HG03045 (cell line): ENCODE data around the gene MT1G.
"Not testable (repeated sequence)": the region's sequence is repeated elsewhere in the genome, so short reads cannot be mapped to it uniquely, and the experiment has no call there.

Experiments
- ATAC-seq: cut with Tn5 transposase; IDR thresholded peaks from one replicate; pipeline ENCODE4 v1.9.1; 2021; ENCODE audit warnings: mild to moderate bottlenecking, moderate library complexity; ENCODE audit not compliant: unreplicated experiment

MT1G gene

GRCh38 chr16:56637814-56638750 is 29.8 kb downstream of the MT1G start, which contains the start of gene MT1A:
Gene MT1A, plus strand, starts transcription at chr16:56638666. Its CDS starts 73 bp downstream, at chr16:56638739.
- no peak for ATAC-seq

GRCh38 chr16:56636616-56637413 is 31.1 kb downstream of the MT1G start:
- no peak for ATAC-seq

DNA sequence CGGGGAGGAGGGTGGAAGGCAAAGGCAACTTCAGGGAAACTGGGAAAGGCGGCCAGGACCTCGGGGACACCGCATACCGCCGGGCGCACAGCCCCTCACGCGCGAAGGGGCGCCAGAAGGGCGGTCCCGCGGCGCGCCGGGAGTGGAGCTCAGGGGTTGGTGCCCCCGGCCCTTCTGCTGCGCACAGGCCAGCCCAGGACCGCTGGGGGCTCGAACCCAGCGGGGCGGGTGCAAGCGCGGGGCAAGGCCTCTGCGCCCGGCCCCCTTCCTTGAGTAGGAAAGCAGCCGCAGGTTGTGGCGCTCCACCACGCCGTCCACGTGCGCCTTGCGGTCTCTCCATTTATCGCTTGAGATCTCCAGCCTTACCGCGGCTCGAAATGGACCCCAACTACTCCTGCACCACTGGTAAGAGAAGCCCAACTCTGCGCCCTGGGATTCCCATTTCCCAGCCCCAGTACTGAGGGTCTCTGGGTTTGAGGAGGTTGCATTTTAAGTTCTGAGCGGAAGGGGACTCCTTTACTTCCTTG is 32.4 kb downstream of the MT1G start:
- ATAC-seq: no peak

- ATAC-seq: no peak
These were observed 33.0 kb downstream of the MT1G start for GRCh38 chr16:56634715-56635440.

GRCh38 chr16:56633535-56633934 is 34.3 kb downstream of the MT1G start:
- ATAC-seq: no peak

- no peak for ATAC-seq
These were observed 35.0 kb downstream of the MT1G start for GRCh38 chr16:56632848-56633365.

DNA sequence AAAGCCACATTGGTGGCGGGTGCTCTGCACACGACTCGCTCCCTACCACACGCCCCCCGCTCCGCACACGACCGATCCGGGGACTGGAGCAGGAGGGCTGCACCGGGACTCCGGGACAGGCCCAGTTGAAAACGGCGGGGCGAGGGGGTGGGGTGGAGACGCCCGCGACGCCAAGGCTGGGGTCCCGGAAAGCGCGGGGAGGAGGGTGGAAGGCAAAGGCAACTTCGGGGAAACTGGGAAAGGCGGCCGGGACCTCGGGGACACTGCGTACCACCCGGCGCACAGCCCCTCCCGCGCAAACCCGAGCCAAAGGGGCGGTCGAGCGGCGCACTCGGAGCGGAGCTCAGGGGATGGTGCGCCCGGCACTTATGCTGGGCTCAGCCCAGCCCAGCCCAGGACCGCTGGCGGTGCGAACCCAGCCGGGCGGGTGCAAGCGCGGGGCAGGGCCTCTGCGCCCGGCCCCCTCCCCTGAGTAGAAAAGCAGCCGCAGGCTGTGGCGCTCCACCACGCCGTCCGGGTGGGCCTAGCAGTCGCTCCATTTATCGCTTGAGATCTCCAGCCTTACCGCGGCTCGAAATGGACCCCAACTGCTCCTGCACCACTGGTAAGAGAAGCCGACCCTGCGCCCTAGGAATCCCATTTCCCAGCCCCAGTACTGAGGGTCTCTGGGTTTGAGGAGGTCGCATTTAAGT is 35.6 kb downstream of the MT1G start, which contains the start of gene MT1M:
MT1M (plus strand) TSS at position 504 of the 692 bp plus-strand sequence; CDS start at position 577, 73 bp downstream.
- ATAC-seq: no peak

DNA sequence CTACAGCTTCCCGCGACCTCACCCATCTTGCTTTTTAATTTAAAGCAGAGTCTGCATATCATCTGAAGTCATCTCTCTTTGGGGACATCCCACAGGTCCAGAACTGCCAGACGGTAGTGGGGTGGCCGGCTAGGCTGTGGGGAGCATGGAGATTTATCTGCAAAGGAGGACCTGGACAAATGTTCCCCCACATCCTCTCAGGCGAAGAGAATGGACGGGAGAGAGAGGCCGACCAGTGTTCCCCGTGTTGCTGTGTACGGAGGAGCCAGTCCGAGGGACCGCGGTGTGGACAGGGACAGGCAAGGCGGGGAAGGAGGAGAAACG is 36.1 kb downstream of the MT1G start:
- no peak for ATAC-seq

DNA sequence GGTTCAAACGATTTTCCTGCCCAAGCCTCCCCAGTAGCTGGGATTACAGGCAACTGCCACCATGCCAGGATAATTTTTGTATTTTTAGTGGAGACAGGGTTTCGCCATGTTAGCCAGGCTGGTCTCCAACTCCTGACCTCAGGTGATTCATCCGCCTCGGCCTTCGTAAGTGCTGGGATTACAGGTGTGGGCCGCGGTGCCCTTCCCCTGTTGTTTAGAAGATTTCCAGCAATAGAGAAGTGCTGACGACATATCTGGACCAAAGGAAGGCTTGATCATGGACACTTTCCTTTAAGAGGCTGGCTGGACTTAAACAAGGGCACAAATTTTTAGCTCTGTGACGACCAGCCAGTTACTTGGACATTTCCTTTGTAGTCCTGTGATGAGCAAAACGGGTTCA is 36.7 kb downstream of the MT1G start:
- no peak for ATAC-seq

DNA sequence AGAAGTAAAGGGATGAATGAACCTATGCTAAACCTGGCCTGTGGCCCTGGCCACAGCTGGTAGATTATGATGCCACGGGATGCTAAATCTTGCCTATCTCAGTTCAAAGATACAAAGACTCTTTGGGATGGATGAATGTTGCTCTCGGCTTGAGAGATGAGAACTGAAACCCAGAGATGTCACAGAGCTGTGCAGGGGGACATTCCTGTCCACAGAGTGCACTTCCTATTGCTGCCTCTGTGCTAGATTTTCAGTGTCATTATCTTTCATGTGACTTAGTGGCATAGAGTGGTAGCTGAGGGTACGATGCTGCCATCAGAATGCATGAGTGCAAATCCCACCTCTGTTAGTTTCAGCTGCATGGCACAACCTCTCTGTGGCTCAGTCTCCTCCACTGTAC is 37.7 kb downstream of the MT1G start:
- ATAC-seq: peak; percentile 46

DNA sequence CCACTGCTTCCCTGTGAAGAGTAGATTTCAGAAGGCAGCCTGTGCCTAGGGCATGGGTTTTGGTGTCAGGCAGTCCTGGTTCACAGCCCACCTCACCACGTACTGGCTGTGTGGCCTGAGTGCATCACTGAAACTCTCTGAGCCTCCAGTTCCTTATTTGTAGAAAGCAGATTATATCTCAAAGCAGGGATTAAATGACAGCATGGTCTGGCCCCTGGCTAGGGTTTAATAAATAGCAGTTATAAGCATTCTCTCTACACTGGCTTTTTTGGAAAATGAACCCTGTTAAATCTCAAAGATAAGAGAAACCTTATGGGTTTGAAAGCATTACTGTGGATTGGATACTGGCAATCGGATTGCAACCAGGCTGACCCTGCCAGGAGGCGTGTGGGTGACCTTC is 38.3 kb downstream of the MT1G start:
- no peak for ATAC-seq

DNA sequence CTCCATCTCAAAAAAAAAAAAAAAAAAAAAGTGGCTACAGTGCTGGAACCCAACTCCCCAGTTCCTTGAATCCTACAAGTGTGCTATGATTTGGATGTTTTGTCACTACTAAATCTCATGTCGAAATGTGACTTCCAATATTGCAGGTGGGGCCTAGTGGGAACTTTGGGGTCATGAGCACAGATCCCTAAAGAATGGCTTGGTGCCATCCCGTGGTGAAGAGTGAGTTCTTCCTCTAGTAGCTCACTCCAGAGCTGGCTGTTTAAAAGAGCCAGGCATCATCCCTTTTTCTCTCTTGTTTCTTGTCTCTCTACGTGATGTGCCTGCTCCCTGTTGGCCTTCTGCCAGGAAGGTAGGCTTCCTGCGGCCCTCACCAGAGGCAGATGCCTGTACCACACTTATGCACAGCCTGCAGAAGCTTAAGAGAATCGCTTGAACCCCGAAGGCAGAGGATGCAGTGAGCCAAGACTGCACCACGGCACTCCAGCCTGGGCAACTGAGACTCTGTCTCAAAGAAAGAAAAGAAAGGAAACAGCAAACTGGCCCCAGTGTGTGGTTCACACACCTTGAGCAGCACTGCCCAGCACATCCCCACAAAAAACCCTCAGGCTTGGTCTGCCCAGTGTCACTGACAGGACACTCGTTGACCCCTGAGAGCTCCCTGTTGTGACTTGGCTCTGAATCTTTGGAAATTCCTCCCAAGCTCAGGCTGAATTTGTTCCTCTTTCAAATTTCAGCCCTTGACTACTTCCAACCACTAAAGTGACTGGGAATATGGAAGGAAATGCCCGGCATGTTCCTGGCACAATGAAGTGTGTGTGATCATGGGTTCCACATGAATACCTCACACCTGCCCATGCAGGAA is 39.1 kb downstream of the MT1G start:
- no peak for ATAC-seq

- no peak for ATAC-seq
These were observed 41.2 kb downstream of the MT1G start for GRCh38 chr16:56626685-56627084.

GRCh38 chr16:56625943-56626654 is 41.8 kb downstream of the MT1G start:
- ATAC-seq: no peak

- ATAC-seq: peak; percentile 47
These were observed 42.5 kb downstream of the MT1G start, which contains the start of gene MT1E for GRCh38 chr16:56625140-56625942. Gene MT1E, plus strand, starts transcription at chr16:56625781. Its CDS starts 71 bp downstream, at chr16:56625852.

- no peak for ATAC-seq
These were observed 44.2 kb downstream of the MT1G start for GRCh38 chr16:56623637-56624036.

GRCh38 chr16:56623184-56623583 is 44.7 kb downstream of the MT1G start:
- not testable (repeated sequence) for ATAC-seq
